H9 (cell line): ENCODE results near the gene NKD2. TPM values are rescaled to one million over a fixed set of nuclear protein-coding genes. Genes with fewer than 3 reads are reported as not detected.
A peak's percentile ranks its signal among the peaks of the same experiment; 100 is the strongest.

ENCODE experiments used
- DNase-seq: peaks from one replicate; pipeline ENCODE4 v3.0.0-alpha.2; 2017
- H2AFZ ChIP-seq: one replicate; pipeline ENCODE4 v1.6.1; 2013; ENCODE audit warnings: mild to moderate bottlenecking, low read length, control low read depth, moderate library complexity
- H2AK5ac ChIP-seq: 2 replicates; pipeline ENCODE4 v1.6.1; 2013; ENCODE audit warnings: low read length, control low read depth, mixed read lengths; ENCODE audit not compliant: insufficient read length
- H2BK120ac ChIP-seq: one replicate; pipeline ENCODE4 v1.6.1; 2013; ENCODE audit warnings: low read depth, mild to moderate bottlenecking, low read length, control low read depth, inconsistent platforms; ENCODE audit not compliant: poor library complexity, severe bottlenecking
- H2BK12ac ChIP-seq: 2 replicates; pipeline ENCODE4 v1.6.1; 2013; ENCODE audit warnings: low read length, control low read depth, mixed read lengths, low read depth; ENCODE audit not compliant: insufficient read length
- H2BK15ac ChIP-seq: 2 replicates; pipeline ENCODE4 v1.6.1; 2013; ENCODE audit warnings: low read depth, low read length, control low read depth
- H2BK20ac ChIP-seq: one replicate; pipeline ENCODE4 v1.6.1; 2013; ENCODE audit warnings: low read depth, mild to moderate bottlenecking, low read length, control low read depth, inconsistent platforms; ENCODE audit not compliant: poor library complexity, severe bottlenecking
- H2BK5ac ChIP-seq: 2 replicates; pipeline ENCODE4 v1.6.1; 2013; ENCODE audit warnings: low read length, control low read depth, mixed read lengths; ENCODE audit not compliant: insufficient read length
- H3K14ac ChIP-seq: 2 replicates; pipeline ENCODE4 v1.6.1; 2013; ENCODE audit warnings: low read length, control low read depth; ENCODE audit not compliant: insufficient read depth
- H3K18ac ChIP-seq: 2 replicates; pipeline ENCODE4 v1.6.1; 2013; ENCODE audit warnings: low read depth, mild to moderate bottlenecking, mixed read lengths, low read length, control low read depth; ENCODE audit not compliant: insufficient read length
- H3K23ac ChIP-seq: 2 replicates; pipeline ENCODE4 v1.6.1; 2013; ENCODE audit warnings: low read length, control low read depth, mixed read lengths, low read depth; ENCODE audit not compliant: insufficient read length
- H3K23me2 ChIP-seq: 2 replicates; pipeline ENCODE4 v1.6.1; 2013; ENCODE audit warnings: low read depth, mild to moderate bottlenecking, mixed read lengths, low read length, control low read depth; ENCODE audit not compliant: insufficient read length, poor library complexity, severe bottlenecking
- H3K27ac ChIP-seq: 2 replicates; pipeline ENCODE4 v1.5.1; 2013; ENCODE audit warnings: low read length, control low read depth, mixed read lengths, low read depth; ENCODE audit not compliant: insufficient read length
- H3K27me3 ChIP-seq: 2 replicates; pipeline ENCODE4 v1.6.1; 2013; ENCODE audit warnings: low read length, control low read depth, inconsistent platforms; ENCODE audit not compliant: insufficient read depth
- H3K4ac ChIP-seq: 2 replicates; pipeline ENCODE4 v1.6.1; 2013; ENCODE audit warnings: low read depth, mild to moderate bottlenecking, control low read depth, inconsistent platforms, low read length, moderate library complexity
- H3K4me1 ChIP-seq: 2 replicates; pipeline ENCODE4 v1.6.1; 2013; ENCODE audit warnings: low read length, control low read depth, inconsistent platforms; ENCODE audit not compliant: insufficient read depth
- H3K4me2 ChIP-seq: 2 replicates; pipeline ENCODE4 v1.6.1; 2013; ENCODE audit warnings: low read length, control low read depth, mixed read lengths; ENCODE audit not compliant: insufficient read length, insufficient read depth
- H3K56ac ChIP-seq: 2 replicates; pipeline ENCODE4 v1.6.1; 2013; ENCODE audit warnings: low read depth, mild to moderate bottlenecking, mixed read lengths, low read length, control low read depth; ENCODE audit not compliant: insufficient read length
- H3K79me1 ChIP-seq: 2 replicates; pipeline ENCODE4 v1.6.1; 2013; ENCODE audit warnings: low read depth, mild to moderate bottlenecking, moderate library complexity, low read length, control low read depth, inconsistent platforms; ENCODE audit not compliant: insufficient read depth, poor library complexity, severe bottlenecking
- H3K79me2 ChIP-seq: 2 replicates; pipeline ENCODE4 v1.6.1; 2013; ENCODE audit warnings: low read length, control low read depth, inconsistent platforms; ENCODE audit not compliant: insufficient read depth
- H3K9ac ChIP-seq: 2 replicates; pipeline ENCODE4 v1.6.1; 2013; ENCODE audit warnings: low read length, control low read depth, mixed read lengths; ENCODE audit not compliant: insufficient read length; ENCODE audit errors: extremely low read depth
- H3K9me3 ChIP-seq: one replicate; pipeline ENCODE4 v1.6.1; 2013; ENCODE audit warnings: low read depth, low read length, inconsistent platforms; ENCODE audit not compliant: control insufficient read depth
- H3T11ph ChIP-seq: one replicate; pipeline ENCODE4 v1.6.1; 2013; ENCODE audit warnings: mild to moderate bottlenecking, low read length, control low read depth, inconsistent platforms
- H4K20me1 ChIP-seq: one replicate; pipeline ENCODE4 v1.6.1; 2013; ENCODE audit not compliant: control insufficient read depth, insufficient read length, insufficient read depth
- H4K5ac ChIP-seq: 2 replicates; pipeline ENCODE4 v1.6.1; 2013; ENCODE audit warnings: low read depth, mild to moderate bottlenecking, mixed read lengths, low read length, control low read depth; ENCODE audit not compliant: insufficient read length
- H4K8ac ChIP-seq: replicated peaks from 2 replicates; pipeline ENCODE4 v1.6.1; 2013; ENCODE audit warnings: low read length, control low read depth, mixed read lengths, low read depth; ENCODE audit not compliant: insufficient read length
- H4K91ac ChIP-seq: 2 replicates; pipeline ENCODE4 v1.6.1; 2013; ENCODE audit warnings: low read depth, mild to moderate bottlenecking, moderate library complexity, mixed read lengths, low read length, control low read depth; ENCODE audit not compliant: insufficient read length
- H3K27ac Mint-ChIP-seq, 3 experiments: 2 replicates in 2 of 3; 3 replicates in 1 of 3; pipeline ENCODE4 v1.8.0; 2020 to 2021; ENCODE audit warnings: mixed read lengths in 3 of 3, mild to moderate bottlenecking in 1 of 3, moderate library complexity in 1 of 3
- H3K27me3 Mint-ChIP-seq: 2 replicates; pipeline ENCODE4 v1.8.0; 2021; ENCODE audit warnings: low read depth, mild to moderate bottlenecking, moderate library complexity, mixed read lengths
- H3K36me3 Mint-ChIP-seq, 3 experiments: 2 replicates in 2 of 3; 3 replicates in 1 of 3; pipeline ENCODE4 v1.8.0; 2020 to 2021; ENCODE audit warnings: low read depth in 3 of 3, mixed read lengths in 3 of 3; ENCODE audit not compliant: insufficient read depth in 1 of 3
- H3K4me1 Mint-ChIP-seq, 2 experiments: 2 replicates each; pipeline ENCODE4 v1.8.0; 2020; ENCODE audit warnings: mixed read lengths in 2 of 2
- H3K4me3 Mint-ChIP-seq, 2 experiments: 2 replicates in 1 of 2; 3 replicates in 1 of 2; pipeline ENCODE4 v1.8.0; 2020 to 2021; ENCODE audit warnings: mild to moderate bottlenecking in 2 of 2, mixed read lengths in 2 of 2, moderate library complexity in 1 of 2
- H3K9me3 Mint-ChIP-seq, 2 experiments: 2 replicates in 1 of 2; 3 replicates in 1 of 2; pipeline ENCODE4 v1.8.0; 2020; ENCODE audit warnings: mild to moderate bottlenecking in 2 of 2, mixed read lengths in 2 of 2, moderate library complexity in 1 of 2
- WGBS: extraction: QIAGEN DNeasy Blood & Tissue Kit; methylation state at CpG from one replicate; pipeline ENCODE4 v1.1.7; 2013; ENCODE audit warnings: missing lambda C conversion rate, low lambda C conversion rate, mixed read lengths; ENCODE audit not compliant: insufficient read length; ENCODE audit errors: extremely low coverage; 5-methylcytosine and 5-hydroxymethylcytosine counted together
- total RNA-seq: library from RNA; stranded (reverse); gene quantifications from 2 replicates; pipeline ENCODE4 v1.2.1, GENCODE V29; 2021
- TF ChIP-seq, protein P1 (sequence below): fragments of 200-600 bp; sonication (generic); conservative IDR thresholded peaks from 3 replicates; pipeline ENCODE4 v1.8.0; 2021; ENCODE audit warnings: antibody characterized with exemption, mild to moderate bottlenecking

The NKD2 gene
- total RNA-seq, 1 experiment from 2014 or later, result 7.3 TPM

DNA sequence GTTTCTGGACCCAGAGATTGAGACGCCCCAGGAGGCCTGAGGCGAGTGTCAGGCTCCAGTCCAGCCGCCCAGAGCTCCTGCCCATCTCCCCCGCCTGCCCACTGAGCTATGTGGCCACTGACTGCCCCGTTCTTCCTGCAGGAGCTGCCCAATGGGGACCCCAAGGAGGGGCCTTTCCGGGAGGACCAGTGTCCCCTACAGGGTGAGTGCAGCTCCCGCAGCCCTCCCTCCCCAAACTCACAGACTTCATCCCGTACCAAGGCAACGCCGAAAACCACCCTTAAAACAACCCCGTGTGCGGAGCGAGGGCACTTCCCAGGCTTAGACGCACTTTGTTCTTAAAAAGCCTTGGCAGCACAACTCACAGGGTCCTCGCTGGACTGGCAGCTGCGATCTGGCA, 23.4 kb downstream of the NKD2 start:
- Histone ChIP-seq H4K91ac (no peak overlapping the region), H2AK5ac (no peak overlapping the region), H2BK12ac (no peak overlapping the region), H3K79me2 (no peaks in the 10 kb centered on the region), H2BK120ac (no peak overlapping the region), H4K8ac (no peak overlapping the region), H4K20me1 (no peaks in the 10 kb centered on the region), H3K56ac (no peak overlapping the region), H3K18ac (no peak overlapping the region), H3K14ac (no peak overlapping the region), H3K9ac (no peak overlapping the region), H3K27ac (no peak overlapping the region), H3K23me2 (no peaks in the 10 kb centered on the region), H2BK5ac (no peak overlapping the region), H3K4me1 (no peaks in the 10 kb centered on the region), H2BK15ac (no peak overlapping the region), H3K23ac (no peak overlapping the region), H3K79me1 (no peaks in the 10 kb centered on the region), H3T11ph (no peak overlapping the region), H2AFZ (no peak overlapping the region), H3K4ac (no peak overlapping the region), H3K27me3 (no peaks in the 10 kb centered on the region), H3K9me3 (no peaks in the 10 kb centered on the region), H3K4me2 (no peak overlapping the region), H4K5ac (no peak overlapping the region), H2BK20ac (no peak overlapping the region)
- Mint-ChIP-seq H3K36me3 (peaks cover 0 to 2% (median 0%) of the 10 kb centered on the region in 3 experiments; a peak in 1 of 7 replicates), H3K4me3 (no peak overlapping the region), H3K4me1 (peaks cover 0 to 10% of the 10 kb centered on the region in 2 experiments; a peak in 1 of 4 replicates), H3K27me3 (no peaks in the 10 kb centered on the region; the same call in 1 of the 2 replicates), H3K27ac (peak overlapping the region in 1 of 3 experiments; percentile 55; a peak in 2 of 7 replicates), H3K9me3 (no peaks in the 10 kb centered on the region)
- TF ChIP-seq, protein P1, sequence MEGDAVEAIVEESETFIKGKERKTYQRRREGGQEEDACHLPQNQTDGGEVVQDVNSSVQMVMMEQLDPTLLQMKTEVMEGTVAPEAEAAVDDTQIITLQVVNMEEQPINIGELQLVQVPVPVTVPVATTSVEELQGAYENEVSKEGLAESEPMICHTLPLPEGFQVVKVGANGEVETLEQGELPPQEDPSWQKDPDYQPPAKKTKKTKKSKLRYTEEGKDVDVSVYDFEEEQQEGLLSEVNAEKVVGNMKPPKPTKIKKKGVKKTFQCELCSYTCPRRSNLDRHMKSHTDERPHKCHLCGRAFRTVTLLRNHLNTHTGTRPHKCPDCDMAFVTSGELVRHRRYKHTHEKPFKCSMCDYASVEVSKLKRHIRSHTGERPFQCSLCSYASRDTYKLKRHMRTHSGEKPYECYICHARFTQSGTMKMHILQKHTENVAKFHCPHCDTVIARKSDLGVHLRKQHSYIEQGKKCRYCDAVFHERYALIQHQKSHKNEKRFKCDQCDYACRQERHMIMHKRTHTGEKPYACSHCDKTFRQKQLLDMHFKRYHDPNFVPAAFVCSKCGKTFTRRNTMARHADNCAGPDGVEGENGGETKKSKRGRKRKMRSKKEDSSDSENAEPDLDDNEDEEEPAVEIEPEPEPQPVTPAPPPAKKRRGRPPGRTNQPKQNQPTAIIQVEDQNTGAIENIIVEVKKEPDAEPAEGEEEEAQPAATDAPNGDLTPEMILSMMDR, result no peak
- no CpG with 5 or more reads among the region's 16 CpGs for WGBS
- DNase-seq, result no peak
